ENCODE results near the gene MRAP2.

DNA sequence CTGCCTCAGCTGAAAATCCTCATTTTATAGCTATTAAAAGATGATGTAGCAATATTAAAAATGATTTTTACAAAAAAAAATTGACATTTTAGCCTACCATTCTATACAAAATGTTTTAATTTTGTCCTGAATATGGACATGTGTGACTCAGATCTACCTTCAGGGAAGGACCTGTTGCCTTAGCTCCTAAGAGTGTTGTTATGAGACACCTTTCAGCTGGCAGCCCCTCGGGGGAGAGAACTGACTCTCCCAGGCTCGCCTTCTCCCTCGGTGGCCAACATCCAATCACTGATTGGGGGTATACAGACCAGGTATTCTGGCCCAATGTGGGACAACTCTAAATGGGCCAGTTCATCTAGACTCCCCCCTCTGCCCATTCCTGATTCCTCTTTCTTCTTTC lies 32.5 kb upstream of the MRAP2 start:
- TF ChIP-seq POLR2AphosphoS5 (IDR thresholded peaks at IDR 0.05; ENCODE audit: low read depth, low read length) (no peak), SIN3A (IDR thresholded peaks at IDR 0.05; ENCODE audit: borderline replicate concordance, insufficient read depth, low read length) (no peak)

Data from PFSK-1 (cell line).